Measurements from ENCODE around the gene CTSL.

CTSL gene

GRCh38 chr9:87725900-87726709 lies at the start of gene CTSL:
TSS of gene CTSL (plus strand) at chr9:87726119. CDS start at chr9:87727604, 1,485 bp downstream.
- peak; percentile 42 for DNase-seq (ENCODE audit: low spot score)

GRCh38 chr9:87676976-87677775 lies 48.7 kb upstream of the CTSL start:
- no peak for DNase-seq (ENCODE audit: low spot score)

- no peak for DNase-seq (ENCODE audit: low spot score)
These were observed 47.9 kb upstream of the CTSL start for GRCh38 chr9:87677776-87678587.

DNA sequence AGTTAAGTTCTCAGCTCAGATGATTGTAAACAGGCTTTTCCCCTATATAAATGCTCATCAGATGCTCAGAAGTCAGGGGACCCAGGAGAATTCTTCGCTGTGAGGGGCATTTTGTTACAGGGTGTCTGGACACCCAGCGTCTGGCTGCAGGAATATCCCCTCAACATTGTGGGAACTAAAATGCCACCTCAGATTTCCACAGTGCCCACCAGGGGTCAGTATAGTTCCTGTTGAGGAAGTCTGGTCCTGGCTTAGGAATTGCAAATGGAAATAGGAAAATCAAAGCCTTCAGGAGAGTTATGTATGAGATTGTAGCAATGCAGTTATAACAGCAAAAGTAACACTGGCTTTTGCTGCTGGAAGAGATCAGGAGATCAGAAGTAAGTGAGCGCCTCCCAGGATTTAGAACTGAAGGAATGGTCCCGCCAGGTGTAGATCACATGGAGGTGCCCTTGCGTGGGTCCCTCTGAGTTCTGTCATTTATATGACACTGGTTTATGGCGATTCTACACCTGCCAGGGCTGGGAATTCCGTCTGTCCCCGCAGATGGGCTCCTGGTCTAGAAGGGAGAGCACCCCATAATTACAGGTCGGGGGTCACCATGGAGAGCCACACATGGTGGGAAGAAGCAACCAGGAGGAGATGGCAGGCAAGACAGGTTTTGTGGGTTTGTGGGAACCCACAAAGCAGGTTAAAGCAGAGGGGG lies 47.1 kb upstream of the CTSL start:
- DNase-seq (ENCODE audit: low spot score): peak; percentile 36

DNA sequence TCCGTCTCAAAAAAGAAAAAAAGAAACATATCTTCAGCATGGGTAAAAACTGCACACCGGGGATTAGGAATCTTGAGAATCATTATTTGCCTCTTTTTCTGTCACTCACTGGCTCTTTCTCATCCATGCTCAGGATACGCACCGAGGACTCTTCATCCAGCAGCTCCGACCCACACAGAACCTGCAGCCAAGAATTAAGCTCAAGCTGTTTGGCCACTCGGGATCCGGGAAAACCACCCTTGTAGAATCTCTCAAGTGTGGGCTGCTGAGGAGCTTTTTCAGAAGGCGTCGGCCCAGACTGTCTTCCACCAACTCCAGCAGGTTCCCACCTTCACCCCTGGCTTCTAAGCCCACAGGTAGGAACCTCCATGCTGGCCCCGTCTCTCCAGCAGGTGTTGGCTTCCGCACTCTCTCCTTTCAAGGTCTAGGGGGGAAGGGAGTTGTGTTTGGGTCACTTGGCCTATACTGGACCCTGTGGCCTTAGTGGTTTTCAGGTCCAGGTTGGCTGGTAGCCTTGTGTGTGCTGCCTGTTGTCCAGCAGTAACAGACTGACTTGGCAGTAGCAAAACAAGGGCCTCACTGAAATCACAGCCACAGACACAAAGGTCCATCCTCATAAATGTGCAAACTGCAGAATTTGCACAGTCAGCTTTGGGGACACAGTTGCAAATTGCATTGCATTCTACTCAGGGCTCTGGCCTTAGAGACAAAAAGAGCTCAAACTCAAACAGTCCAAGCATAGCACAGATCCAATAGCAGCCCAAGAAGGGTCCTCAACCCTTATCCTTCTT lies 44.5 kb upstream of the CTSL start:
- DNase-seq (ENCODE audit: low spot score): no peak

GRCh38 chr9:87682085-87682484 lies 43.8 kb upstream of the CTSL start:
- no peak for DNase-seq (ENCODE audit: low spot score)

- DNase-seq (ENCODE audit: low spot score): no peak
These were observed 43.3 kb upstream of the CTSL start for GRCh38 chr9:87682618-87683017.

GRCh38 chr9:87683751-87684626 lies 41.9 kb upstream of the CTSL start:
- no peak for DNase-seq (ENCODE audit: low spot score)

GRCh38 chr9:87684627-87685219 lies 41.2 kb upstream of the CTSL start:
- no peak for DNase-seq (ENCODE audit: low spot score)

GRCh38 chr9:87685441-87685840 lies 40.5 kb upstream of the CTSL start:
- no peak for DNase-seq (ENCODE audit: low spot score)

GRCh38 chr9:87685871-87686519 lies 39.9 kb upstream of the CTSL start:
- no peak for DNase-seq (ENCODE audit: low spot score)

GRCh38 chr9:87686520-87687090 lies 39.3 kb upstream of the CTSL start:
- DNase-seq (ENCODE audit: low spot score): no peak

DNA sequence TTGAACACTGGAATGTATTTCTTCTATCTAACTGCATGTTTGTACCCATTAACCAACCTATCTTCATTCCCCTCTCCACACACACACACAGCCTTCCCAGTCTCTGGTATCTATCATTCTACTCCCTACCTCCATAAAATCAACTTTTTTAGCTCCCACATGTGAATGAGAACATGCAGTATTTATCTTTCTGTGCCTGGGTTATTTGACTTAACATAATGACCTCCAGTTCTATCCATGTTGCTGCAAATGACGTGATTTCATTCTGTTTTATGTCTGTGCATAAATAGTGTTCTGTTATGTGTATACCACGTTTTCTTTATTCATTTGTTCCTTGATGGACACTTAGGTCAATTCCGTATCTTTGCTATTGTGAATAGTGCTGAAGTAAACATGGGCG lies 38.7 kb upstream of the CTSL start:
- no peak for DNase-seq (ENCODE audit: low spot score)

DNA sequence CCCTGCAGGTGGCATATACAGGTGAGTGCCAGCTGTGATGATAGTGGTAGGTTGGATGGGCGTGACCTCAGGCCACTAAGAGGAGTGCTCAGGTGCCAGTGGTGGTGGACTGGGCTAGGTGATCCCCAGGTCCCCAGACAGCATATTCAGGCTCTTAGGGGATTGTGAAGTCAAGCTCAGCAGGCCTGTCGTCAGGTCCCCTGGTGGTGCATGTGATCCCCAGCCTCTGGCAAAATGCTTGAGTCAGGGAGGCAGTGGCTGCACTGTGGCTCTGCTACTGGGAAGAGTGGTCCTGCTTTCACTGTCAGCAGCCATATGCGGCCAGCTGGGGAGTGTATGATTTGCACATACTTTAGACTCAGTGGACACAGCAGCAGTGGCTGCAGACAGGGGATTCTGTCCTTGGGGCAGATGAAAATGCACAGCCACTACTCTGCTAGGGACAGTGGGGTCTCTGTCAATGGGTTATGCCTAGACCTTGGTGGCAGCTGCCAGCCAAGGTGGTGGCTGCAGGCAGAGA lies 31.6 kb upstream of the CTSL start:
- DNase-seq (ENCODE audit: low spot score): no peak

DNA sequence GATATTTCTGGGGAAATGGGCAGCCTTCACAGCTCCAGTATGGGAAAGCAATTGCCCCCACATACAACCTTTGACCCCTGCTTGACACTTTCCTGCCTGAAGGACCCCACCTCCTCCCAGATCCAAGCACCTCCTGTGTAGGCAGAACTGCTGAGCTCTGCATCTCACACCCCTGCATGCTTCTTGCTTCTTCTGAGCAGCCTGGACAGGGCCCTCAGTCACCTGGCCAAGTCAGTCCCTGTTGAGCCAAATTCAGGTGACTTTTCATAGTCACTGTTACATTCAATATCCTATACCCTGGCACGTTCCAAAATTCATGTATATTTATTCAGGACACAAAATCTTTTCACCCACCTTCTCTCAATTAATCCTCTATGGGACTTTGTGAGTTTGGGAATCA lies 30.4 kb upstream of the CTSL start:
- no peak for DNase-seq (ENCODE audit: low spot score)

GRCh38 chr9:87696641-87697040 lies 29.3 kb upstream of the CTSL start:
- DNase-seq (ENCODE audit: low spot score): no peak

DNA sequence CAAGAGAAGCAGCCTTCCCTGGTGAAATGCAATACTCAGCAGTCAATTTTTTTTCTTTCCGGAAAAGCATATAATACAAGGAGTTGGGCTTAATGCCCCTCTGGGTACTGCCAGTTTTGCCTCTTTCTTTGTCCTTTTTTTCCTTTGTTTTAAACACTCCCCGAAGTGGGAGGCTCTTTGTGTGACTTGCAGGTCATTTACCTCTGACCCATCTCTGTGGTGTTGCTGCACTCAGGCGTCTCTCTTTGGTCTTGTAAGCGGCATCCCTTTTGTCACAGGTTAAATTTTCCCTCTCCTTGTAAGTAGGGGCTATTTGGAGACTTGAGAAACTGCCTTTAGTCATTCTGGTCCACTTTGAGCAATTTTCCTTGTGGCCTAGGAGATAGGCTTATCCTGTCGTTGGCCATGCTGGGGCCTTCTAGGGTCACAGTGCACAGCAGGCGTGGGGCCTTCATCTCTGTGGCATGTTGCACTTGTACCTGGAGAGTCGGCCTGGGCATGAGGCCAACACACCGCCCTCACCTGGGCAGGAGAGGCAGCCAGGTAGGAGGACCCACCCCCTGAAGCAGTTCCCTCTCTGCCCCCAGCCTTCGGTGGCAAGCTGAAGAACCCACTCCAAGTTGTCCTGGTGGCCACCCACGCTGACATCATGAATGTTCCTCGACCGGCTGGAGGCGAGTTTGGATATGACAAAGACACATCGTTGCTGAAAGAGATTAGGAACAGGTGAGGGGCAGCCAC lies 27.7 kb upstream of the CTSL start:
- DNase-seq (ENCODE audit: low spot score): no peak

DNA sequence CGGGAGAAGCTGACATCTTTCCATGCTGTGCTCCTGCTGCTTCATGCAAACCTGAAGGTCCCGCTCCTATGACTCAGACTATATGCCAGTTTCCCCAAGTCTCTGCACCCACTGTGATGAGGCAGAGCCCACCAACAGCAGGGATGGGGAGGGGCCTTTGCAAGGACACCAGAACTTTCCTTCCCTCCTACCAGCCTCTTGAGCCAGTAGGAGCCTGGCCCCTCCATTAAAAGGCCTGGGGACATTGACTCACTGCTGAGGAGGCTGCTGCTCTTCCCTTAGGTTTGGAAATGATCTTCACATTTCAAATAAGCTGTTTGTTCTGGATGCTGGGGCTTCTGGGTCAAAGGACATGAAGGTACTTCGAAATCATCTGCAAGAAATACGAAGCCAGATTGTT lies 26.1 kb upstream of the CTSL start:
- no peak for DNase-seq (ENCODE audit: low spot score)

Data from CD4-positive, alpha-beta T cell treated with Interleukin-2 at 100 ng/mL for 4 hours (primary cell).